A673 (cell line): ENCODE data around the gene SERGEF. TPM values are rescaled to one million over a fixed set of nuclear protein-coding genes. Genes with fewer than 3 reads are reported as not detected.

Experiments
- BruUV-seq: library from RNA; stranded (reverse); fragments of 400-500 nt; replicated peaks from 2 replicates; lab custom pipeline; 2021; lab: Mats Ljungman, UMichigan
- CTCF ChIA-PET: fragments of 300-600 bp; sonication (Branson Sonifier 250); formaldehyde crosslinking; loops from one replicate; lab custom pipeline; 2022; ENCODE audit warnings: antibody characterized with exemption; lab: Charles Lee
- POLR2A ChIA-PET: fragments of 300-600 bp; sonication (Branson Sonifier 250); formaldehyde crosslinking; loops from one replicate; lab custom pipeline; 2022; ENCODE audit warnings: antibody characterized with exemption; ENCODE audit not compliant: low non-redundant PET; lab: Charles Lee
- DNase-seq: peaks from one replicate; pipeline ENCODE4 v3.0.0-alpha.2; 2015; ENCODE audit warnings: low spot score
- H3K27ac ChIP-seq: fragments of 200-600 bp; sonication (generic); 2 replicates; pipeline ENCODE4 v1.5.1; 2016; ENCODE audit warnings: mixed run types, low read depth, mild to moderate bottlenecking, mixed read lengths, antibody characterized with exemption, low read length; ENCODE audit not compliant: poor library complexity, severe bottlenecking
- H3K27me3 ChIP-seq: fragments of 200-600 bp; sonication (generic); replicated peaks from 2 replicates; pipeline ENCODE4 v1.6.1; 2017; ENCODE audit warnings: mixed run types, low read depth, mild to moderate bottlenecking, mixed read lengths, antibody characterized with exemption, low read length; ENCODE audit not compliant: insufficient read depth, poor library complexity
- H3K36me3 ChIP-seq: fragments of 200-600 bp; sonication (generic); 2 replicates; pipeline ENCODE4 v1.6.1; 2016; ENCODE audit warnings: mixed run types, mild to moderate bottlenecking, mixed read lengths, antibody characterized with exemption, low read length; ENCODE audit not compliant: insufficient read depth, poor library complexity, severe bottlenecking
- H3K4me1 ChIP-seq: fragments of 200-600 bp; sonication (generic); 2 replicates; pipeline ENCODE4 v1.6.1; 2017; ENCODE audit warnings: mixed run types, mild to moderate bottlenecking, mixed read lengths, antibody characterized with exemption, low read length; ENCODE audit not compliant: insufficient read depth, poor library complexity, severe bottlenecking
- H3K4me3 ChIP-seq: fragments of 200-600 bp; sonication (generic); 2 replicates; pipeline ENCODE4 v1.5.1; 2016; ENCODE audit warnings: low read depth, mixed run types, mild to moderate bottlenecking, mixed read lengths, low read length; ENCODE audit not compliant: poor library complexity, severe bottlenecking
- H3K9me3 ChIP-seq: fragments of 200-600 bp; sonication (generic); 2 replicates; pipeline ENCODE4 v1.6.1; 2016; ENCODE audit warnings: mixed run types, low read depth, mild to moderate bottlenecking, mixed read lengths, antibody characterized with exemption, low read length; ENCODE audit not compliant: poor library complexity, severe bottlenecking
- CTCF ChIP-seq: fragments of 300-800, 200-600 bp; sonication (generic); conservative IDR thresholded peaks from 2 replicates; pipeline ENCODE4 v1.5.1; 2017; ENCODE audit warnings: low read depth, mild to moderate bottlenecking, antibody characterized with exemption, low read length, moderate library complexity, mixed read lengths
- EZH2 ChIP-seq: fragments of 200-600 bp; sonication (generic); IDR thresholded peaks from 2 replicates; pipeline ENCODE4 v1.6.1; 2017; ENCODE audit warnings: borderline replicate concordance, low read depth, mild to moderate bottlenecking, mixed read lengths, antibody characterized with exemption, low read length; ENCODE audit not compliant: poor library complexity, severe bottlenecking
- intact Hi-C: fragments of 100-400 bp; cut with micrococcal nuclease; formaldehyde crosslinking; loops from one replicate; pipeline ENCODE4 v1.10.0; 2022; ENCODE audit not compliant: unreplicated experiment
- total RNA-seq: library from RNA; stranded (reverse); gene quantifications from 2 replicates; pipeline ENCODE4 v1.2.3, GENCODE V29; 2021

The SERGEF gene
- total RNA-seq, 1 experiment from 2014 or later: 15.2 TPM

- TF ChIP-seq CTCF (no peak), EZH2 (no peak)
- Histone ChIP-seq H3K4me1 (no peaks in the 10 kb centered on the region), H3K27ac (no peak overlapping the region), H3K36me3 (no peaks in the 10 kb centered on the region), H3K9me3 (no peaks in the 10 kb centered on the region), H3K27me3 (no peaks in the 10 kb centered on the region), H3K4me3 (no peak overlapping the region)
- intact Hi-C loops: loop anchor here (5.0 kb wide), 1 partner anchor 73 kb away; no protein-coding TSS in a partner anchor
- ChIA-PET POLR2A (no interaction called here), CTCF (no interaction called here)
- BruUV-seq: no TSS peak
- DNase-seq: no peak
These were observed 243.6 kb downstream of the SERGEF start for GRCh38 chr11:17769218-17769617.

DNA sequence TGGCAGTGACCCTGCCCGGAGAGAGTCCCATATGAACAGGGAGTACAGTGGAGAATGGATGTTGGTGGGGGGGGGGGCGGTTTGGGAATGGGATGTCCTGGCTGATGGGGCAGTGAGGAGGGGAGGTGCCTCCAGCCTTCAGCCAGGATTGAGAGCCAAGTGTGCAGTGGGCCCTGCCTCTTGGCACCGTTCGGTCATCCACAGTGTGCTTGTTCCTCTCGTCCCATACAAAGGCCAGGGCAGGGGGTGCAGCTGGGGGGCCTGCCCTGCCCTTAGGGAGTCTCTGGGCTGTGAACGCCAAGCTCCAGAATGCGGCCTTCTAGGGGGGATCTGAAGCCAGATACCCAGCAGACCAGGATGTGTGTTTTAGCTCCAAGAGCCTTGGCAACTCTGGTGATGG, 244.3 kb downstream of the SERGEF start:
- Histone ChIP-seq H3K9me3 (no peaks in the 10 kb centered on the region), H3K36me3 (no peaks in the 10 kb centered on the region), H3K27ac (no peak overlapping the region), H3K4me3 (no peak overlapping the region), H3K4me1 (no peaks in the 10 kb centered on the region), H3K27me3 (no peaks in the 10 kb centered on the region)
- ChIA-PET CTCF (no interaction called here), POLR2A (no interaction called here)
- no TSS peak for BruUV-seq
- no peak for TF ChIP-seq CTCF
- no peak for TF ChIP-seq EZH2
- no peak for DNase-seq
- intact Hi-C loops: loop anchor here (5.0 kb wide), 1 partner anchor 74 kb away; no protein-coding TSS in a partner anchor

- H3K27me3 ChIP-seq: no peaks in the 10 kb centered on the region
- no peak for DNase-seq
- H3K4me3 ChIP-seq: no peak overlapping the region
- no peak overlapping the region for H3K27ac ChIP-seq
- ChIA-PET POLR2A (no interaction called here), CTCF (no interaction called here)
- TF ChIP-seq CTCF: no peak
- no peak for TF ChIP-seq EZH2
- no peaks in the 10 kb centered on the region for H3K4me1 ChIP-seq
- BruUV-seq: no TSS peak
- no peaks in the 10 kb centered on the region for H3K9me3 ChIP-seq
- intact Hi-C loops: loop anchor here (5.0 kb wide), 1 partner anchor 74 kb away; no protein-coding TSS in a partner anchor
- no peaks in the 10 kb centered on the region for H3K36me3 ChIP-seq
These were observed 244.9 kb downstream of the SERGEF start for GRCh38 chr11:17767914-17768313.
